Measurements from ENCODE around the gene DDX39A.

DNA sequence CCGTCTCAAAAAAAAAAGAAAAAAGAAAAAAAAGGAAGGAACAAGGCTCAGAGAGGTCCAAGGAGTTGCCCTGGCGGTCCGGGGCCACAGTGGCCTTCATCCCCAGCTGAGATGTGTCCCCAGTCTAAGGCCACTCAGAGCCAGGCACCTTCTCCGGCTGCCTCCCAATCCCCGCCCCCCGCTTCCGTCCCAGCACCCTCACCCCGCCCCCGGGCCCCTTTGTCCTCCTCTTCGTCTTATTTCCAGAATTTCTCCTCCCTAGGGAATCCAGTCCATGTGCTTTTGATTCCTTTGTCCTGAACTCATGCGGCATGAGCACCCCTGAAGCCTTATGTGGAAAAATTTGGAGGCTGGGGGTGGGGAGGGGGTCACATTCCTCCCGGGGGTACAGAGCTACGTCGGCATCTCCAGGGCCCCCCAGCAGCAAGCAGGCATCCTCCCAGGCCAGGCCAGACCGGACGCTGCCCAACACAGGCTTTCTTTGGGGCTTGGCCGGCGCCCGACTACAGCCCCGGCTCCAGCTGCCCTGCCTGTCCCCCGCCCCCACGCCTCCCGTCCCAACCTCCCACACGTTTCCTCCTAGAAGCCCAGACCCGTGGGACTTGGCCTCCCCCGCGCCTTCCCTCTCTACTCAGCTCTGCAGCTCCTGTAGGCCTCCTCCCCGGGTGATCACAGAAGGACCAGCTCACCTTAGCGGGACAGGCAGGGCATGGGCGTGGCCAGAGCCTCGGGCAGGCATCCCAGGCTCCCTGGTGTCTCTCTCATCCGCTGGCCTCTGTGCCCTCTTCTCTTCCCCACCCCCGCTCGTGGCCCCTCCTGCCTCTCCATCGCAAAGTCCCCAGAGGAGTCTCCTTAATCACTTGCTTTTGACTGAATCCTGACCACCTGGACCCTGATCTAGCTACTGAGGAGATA lies 55.7 kb downstream of the DDX39A start:
- TF ChIP-seq FOXA1 (IDR thresholded peaks at IDR 0.05) (no peak), NFRKB (IDR thresholded peaks at IDR 0.05) (no peak)
- TF ChIP-seq, protein P1, sequence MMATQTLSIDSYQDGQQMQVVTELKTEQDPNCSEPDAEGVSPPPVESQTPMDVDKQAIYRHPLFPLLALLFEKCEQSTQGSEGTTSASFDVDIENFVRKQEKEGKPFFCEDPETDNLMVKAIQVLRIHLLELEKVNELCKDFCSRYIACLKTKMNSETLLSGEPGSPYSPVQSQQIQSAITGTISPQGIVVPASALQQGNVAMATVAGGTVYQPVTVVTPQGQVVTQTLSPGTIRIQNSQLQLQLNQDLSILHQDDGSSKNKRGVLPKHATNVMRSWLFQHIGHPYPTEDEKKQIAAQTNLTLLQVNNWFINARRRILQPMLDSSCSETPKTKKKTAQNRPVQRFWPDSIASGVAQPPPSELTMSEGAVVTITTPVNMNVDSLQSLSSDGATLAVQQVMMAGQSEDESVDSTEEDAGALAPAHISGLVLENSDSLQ (IDR thresholded peaks at IDR 0.05): no peak

Measured in HEK293T (cell line).